G401 (cell line): ENCODE measurements around the gene DNAJC18. TPM values are rescaled to one million over a fixed set of nuclear protein-coding genes. Genes with fewer than 3 reads are reported as not detected.
A peak's percentile ranks its signal among the peaks of the same experiment; 100 is the strongest.
"Not testable (repeated sequence)": the region's sequence is repeated elsewhere in the genome, so short reads cannot be mapped to it uniquely, and the experiment has no call there.

ENCODE experiments used
- DNase-seq: peaks from one replicate; pipeline ENCODE4 v3.0.0-alpha.2; 2015; ENCODE audit warnings: low spot score
- in situ Hi-C: cut with HindIII; loops from 2 replicates; pipeline ENCODE4 v1.10.0; 2016; ENCODE audit warnings: low sequenced_read_pairs, mixed read lengths
- total RNA-seq: library from RNA; depleted of rRNA; stranded (reverse); fragments of >200 nt; shearing (Covaris generic); gene quantifications from 2 replicates; pipeline ENCODE4 v1.2.3, GENCODE V29; 2014

Gene DNAJC18
- total RNA-seq, 1 experiment from 2014 or later = 4.1 TPM

GRCh38 chr5:139443831-139444453 lies 4.6 kb upstream of the DNAJC18 start:
- in situ Hi-C loops = no loop called here
- no peak for DNase-seq

GRCh38 chr5:139440416-139440815 lies 1.1 kb upstream of the DNAJC18 start:
- DNase-seq, in situ Hi-C loops: not testable (repeated sequence)

GRCh38 chr5:139438707-139439012 lies 665 bp downstream of the DNAJC18 start:
- in situ Hi-C loops = no loop called here
- peak; percentile 41 for DNase-seq

DNA sequence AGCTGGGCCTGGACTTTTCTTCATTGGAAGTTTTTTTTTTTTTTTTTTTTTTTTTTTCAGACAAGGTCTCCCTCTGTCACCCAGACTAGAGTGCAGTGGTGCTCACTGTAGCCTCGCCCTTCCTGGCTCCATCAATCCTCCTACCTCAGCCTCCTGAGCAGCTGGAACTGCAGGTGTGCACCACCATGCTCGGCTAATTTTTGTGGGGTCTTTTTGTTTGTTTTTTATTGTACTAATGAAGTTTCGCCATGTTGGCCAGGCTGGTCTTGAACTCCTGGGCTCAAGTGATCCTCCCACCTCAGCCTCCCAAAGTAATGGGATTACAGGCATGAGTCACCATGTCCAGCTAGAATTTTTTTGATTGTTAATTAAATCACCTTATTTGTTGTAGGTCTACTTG lies 3.6 kb downstream of the DNAJC18 start:
- no peak for DNase-seq
- in situ Hi-C loops = no loop called here

- no peak for DNase-seq
- in situ Hi-C loops = no loop called here
Observed at GRCh38 chr5:139431706-139432105, 7.6 kb downstream of the DNAJC18 start.

DNA sequence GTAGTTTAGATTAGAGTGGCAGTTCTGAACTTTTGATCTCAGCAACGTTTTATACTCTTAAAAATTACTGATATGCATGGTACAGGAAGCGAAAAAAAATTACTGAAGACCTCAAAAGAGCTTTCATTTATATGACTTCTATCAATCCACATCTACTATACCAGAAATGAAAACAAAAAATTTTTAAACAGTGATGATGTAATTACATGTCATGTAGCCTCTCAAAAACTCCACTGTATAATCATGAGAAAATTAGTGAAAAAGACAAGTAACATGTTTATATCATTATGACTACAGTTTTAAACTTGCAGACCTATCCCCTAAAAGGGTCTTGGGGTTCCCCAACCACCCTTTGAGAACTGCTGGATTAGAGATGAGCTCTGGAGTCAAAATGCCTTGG lies 9.3 kb downstream of the DNAJC18 start:
- no peak for DNase-seq
- in situ Hi-C loops = no loop called here

GRCh38 chr5:139426203-139426885 lies 13.0 kb downstream of the DNAJC18 start:
- in situ Hi-C loops = no loop called here

GRCh38 chr5:139425497-139425896 lies 13.8 kb downstream of the DNAJC18 start:
- in situ Hi-C loops = no loop called here

More at GRCh38 chr5:139426203-139426885, 13.0 kb downstream of the DNAJC18 start:
- no peak for DNase-seq

DNA sequence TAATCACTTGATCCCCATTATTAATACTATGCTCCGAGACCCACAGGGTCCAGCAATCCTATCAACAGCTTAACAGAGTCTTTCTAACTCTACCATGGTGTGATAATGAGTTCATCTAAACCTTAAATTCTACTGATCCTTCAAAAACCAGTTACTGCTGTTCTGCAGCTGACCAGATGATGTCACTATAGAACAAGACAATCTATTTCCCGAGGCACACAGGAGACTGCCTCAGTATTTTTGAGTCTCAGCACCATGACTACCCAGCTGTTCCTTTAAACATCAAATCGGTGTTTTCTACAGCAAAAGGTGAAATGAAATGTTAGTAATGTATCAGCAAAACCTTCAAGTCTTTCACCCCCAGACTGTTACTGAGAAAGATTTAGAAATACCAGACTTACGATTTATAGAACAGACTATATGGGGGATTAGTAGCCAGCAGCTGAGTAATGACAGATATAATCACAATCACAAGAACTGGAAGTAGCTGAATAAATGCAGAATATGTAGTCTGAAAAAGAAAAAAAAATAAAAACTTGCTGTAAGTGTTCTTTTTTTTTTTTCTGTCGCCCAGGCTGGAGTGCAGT lies 16.9 kb downstream of the DNAJC18 start:
- peak; percentile 78 for DNase-seq
- in situ Hi-C loops = no loop called here

More at GRCh38 chr5:139425497-139425896, 13.8 kb downstream of the DNAJC18 start:
- no peak for DNase-seq

DNA sequence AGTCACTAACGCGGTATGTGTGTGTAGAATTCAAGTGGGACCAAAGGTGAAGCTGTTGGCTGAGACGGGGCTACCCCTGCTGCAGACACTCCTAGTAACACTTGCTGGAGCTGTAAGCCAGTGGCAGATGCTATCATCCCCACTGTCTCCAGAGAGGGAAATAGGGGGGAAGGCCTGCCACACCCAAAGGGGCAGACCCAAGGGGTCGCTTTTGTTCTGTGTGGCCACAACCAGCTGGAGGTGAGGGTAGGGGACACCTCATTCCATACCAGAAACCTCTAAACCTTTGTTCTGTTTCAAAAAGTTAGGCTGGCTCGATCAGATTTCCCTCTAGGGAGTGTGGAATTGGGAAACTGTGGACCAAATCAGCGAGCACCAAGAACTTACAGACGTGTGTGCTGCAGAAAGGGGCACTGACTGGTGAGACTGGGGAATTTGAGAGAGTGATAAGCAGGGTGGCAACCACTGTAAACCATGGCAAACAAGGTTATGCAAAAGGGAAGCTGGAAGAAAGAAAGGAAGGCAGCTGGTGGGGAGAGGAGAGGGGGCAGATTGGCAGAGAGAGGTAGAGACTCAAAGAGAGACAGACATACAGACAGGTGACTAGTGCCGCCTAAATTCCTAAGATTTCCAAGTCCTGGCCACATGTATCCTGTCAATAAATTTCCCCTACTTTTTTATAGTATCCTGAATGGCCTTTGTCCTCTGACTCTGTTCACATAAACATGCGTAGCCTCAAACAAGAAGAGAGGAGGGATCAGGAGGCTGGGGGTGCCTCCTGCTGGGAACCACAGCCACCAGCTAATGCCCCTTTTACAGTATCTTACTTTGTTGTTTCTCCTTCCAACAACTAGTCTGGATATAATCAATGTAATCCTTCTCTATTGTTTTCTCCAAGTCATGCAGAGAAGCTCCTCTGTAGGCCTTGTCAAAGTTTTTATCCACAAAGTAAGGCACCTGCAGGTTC lies 19.8 kb downstream of the DNAJC18 start:
- in situ Hi-C loops = no loop called here
- no peak for DNase-seq

GRCh38 chr5:139418793-139419192 lies 20.5 kb downstream of the DNAJC18 start:
- no peak for DNase-seq
- in situ Hi-C loops = no loop called here

DNA sequence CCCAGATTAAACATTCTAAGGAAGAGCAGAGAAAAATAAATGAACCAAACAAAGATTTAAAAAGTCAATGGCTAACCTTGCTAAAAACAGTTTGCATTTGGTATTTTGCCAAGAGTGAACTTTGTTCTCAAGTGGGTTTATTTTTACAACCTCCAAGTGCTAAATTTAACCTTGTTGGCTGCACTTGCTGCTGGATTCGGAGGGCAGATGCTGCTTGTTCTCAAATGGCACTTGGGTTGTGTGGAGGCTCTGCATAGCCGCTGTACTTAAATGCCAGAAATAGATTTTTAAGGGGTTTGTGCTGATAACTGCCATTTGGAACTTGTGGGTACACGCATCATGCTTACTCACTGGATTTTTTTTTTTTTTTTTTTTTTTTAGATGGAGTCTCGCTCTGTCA lies 22.1 kb downstream of the DNAJC18 start:
- in situ Hi-C loops = no loop called here
- DNase-seq = peak; percentile 13

- in situ Hi-C loops = no loop called here
- no peak for DNase-seq
Observed at GRCh38 chr5:139416651-139417050, 22.7 kb downstream of the DNAJC18 start.

DNA sequence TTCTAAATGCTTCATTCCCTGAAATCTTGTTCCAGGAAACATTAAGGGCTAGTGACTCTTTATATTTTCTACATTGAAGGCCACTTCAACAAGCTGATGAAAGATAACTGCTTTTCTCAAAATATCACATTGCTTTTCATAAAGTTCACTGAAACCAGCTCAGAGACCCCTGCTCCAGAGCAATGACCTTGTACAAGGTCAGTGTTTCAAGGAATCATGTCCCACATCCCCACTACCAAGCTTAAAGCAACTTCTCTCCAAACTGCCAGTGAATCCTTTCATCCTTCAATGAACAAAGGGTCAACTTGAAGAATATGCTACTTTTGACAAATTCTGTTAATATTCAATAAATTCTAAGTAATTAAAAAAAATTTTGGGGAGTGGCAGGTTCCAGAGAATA lies 23.5 kb downstream of the DNAJC18 start:
- in situ Hi-C loops = no loop called here
- DNase-seq = no peak

GRCh38 chr5:139415221-139415861 lies 24.0 kb downstream of the DNAJC18 start:
- DNase-seq = peak; percentile 80
- in situ Hi-C loops = no loop called here

- DNase-seq = no peak
- in situ Hi-C loops = no loop called here
Observed at GRCh38 chr5:139414581-139415130, 24.7 kb downstream of the DNAJC18 start.

- in situ Hi-C loops = no loop called here
- DNase-seq = no peak
Observed at GRCh38 chr5:139413963-139414362, 25.4 kb downstream of the DNAJC18 start.

DNA sequence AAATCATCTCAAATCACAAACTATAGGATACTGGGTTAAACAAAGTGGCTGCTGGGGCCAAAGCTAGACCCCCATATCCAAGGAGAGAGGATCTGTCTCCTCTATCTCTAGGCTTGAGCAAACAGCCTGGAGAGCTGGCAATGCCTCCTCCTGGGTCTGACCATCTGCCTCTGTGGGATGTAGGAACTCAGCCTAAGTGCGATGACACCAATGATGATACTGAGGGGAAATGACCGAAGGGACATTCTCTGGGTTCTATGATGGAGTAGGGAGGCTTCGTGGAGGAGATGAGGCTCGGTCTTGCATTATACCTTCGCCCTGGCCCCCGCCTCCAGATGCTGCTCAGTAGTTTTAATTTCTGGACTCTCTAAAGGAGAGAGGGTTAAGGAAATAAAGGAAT lies 26.2 kb downstream of the DNAJC18 start:
- peak; percentile 15 for DNase-seq
- in situ Hi-C loops = no loop called here
